Lower leg skin (tissue), 3 donors: Measurements from ENCODE around the gene AMBRA1.

Source experiments
- POLR2A ChIP-seq, 2 donors: fragments of 450-650 bp; IDR thresholded peaks; one replicate each; pipeline ENCODE4 v1.6.1; 2016 to 2017; ENCODE audit warnings: antibody characterized with exemption in 2 of 2, mild to moderate bottlenecking in 1 of 2, moderate library complexity in 1 of 2
- TF ChIP-seq, protein P1 (sequence below), 3 donors: fragments of 450-650 bp; IDR thresholded peaks; one replicate each; pipeline ENCODE4 v1.5.1; 2016; ENCODE audit warnings: antibody characterized with exemption in 3 of 3, mild to moderate bottlenecking in 3 of 3, moderate library complexity in 2 of 3

DNA sequence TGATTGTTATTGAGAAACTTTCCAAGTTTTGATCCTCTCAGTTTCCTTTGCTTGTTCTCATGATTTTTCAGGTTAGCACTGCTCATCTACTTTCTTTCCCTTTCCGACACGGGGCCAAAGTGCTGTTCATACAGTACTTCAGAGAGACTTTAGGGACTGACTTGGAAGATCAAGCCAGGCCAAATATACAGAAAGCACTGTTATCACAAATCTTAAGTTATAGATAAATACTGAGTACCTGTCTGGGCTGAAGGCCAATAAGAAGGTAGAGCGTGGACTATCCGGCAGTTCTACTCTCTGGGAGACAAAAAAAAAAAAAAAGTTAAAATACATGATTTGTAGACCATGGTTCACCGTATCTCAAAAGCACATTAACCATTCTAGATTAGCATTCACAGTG is 46.2 kb downstream of the AMBRA1 start:
- TF ChIP-seq, protein P1, sequence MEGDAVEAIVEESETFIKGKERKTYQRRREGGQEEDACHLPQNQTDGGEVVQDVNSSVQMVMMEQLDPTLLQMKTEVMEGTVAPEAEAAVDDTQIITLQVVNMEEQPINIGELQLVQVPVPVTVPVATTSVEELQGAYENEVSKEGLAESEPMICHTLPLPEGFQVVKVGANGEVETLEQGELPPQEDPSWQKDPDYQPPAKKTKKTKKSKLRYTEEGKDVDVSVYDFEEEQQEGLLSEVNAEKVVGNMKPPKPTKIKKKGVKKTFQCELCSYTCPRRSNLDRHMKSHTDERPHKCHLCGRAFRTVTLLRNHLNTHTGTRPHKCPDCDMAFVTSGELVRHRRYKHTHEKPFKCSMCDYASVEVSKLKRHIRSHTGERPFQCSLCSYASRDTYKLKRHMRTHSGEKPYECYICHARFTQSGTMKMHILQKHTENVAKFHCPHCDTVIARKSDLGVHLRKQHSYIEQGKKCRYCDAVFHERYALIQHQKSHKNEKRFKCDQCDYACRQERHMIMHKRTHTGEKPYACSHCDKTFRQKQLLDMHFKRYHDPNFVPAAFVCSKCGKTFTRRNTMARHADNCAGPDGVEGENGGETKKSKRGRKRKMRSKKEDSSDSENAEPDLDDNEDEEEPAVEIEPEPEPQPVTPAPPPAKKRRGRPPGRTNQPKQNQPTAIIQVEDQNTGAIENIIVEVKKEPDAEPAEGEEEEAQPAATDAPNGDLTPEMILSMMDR (IDR thresholded peaks at IDR 0.05): no peak
- no peak for TF ChIP-seq POLR2A (IDR thresholded peaks at IDR 0.05)
